Astrocyte of the cerebellum (primary cell): ENCODE data around the gene ZNF746.

Experiments used
- DNase-seq: peaks from one replicate; pipeline ENCODE4 v3.0.0-alpha.2; 2011; ENCODE audit warnings: low read depth
- H3K4me3 ChIP-seq: 2 replicates; pipeline ENCODE4 v1.5.1; 2011; ENCODE audit warnings: mild to moderate bottlenecking, low read depth, low read length, moderate library complexity
- CTCF ChIP-seq: IDR thresholded peaks from 2 replicates; pipeline ENCODE4 v1.5.1; 2012; ENCODE audit warnings: low read length, low read depth, moderate library complexity, mild to moderate bottlenecking; ENCODE audit errors: missing control alignments
- in situ Hi-C: cut with HindIII; loops from 2 replicates; pipeline ENCODE4 v1.10.0; 2017; ENCODE audit warnings: low sequenced_read_pairs

ZNF746 gene

DNA sequence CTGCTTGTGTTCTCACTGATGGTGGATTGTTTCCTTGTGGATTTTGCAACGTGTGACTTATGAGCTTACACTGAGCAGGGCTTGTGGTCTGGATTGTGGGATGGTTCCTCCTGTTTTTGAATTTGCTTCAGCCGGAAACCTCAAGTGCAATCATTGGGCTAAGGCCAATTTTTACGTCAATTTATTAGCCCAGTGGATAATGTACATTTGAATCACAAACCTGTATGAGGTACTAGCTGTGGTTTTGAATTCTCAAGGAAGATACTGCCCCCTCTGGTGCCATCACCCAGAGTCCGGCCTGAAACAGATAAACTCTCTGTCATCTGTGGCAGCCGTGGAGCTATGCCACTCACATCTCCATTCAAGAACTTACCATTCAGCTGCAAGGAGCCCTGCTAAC lies 29.4 kb downstream of the ZNF746 start:
- no peak for TF ChIP-seq CTCF
- in situ Hi-C loops, result no loop called here
- DNase-seq, result no peak

GRCh38 chr7:149467321-149467859 lies 30.2 kb downstream of the ZNF746 start:
- DNase-seq, result no peak
- no peak for TF ChIP-seq CTCF
- in situ Hi-C loops, result no loop called here
- no peak overlapping the region for H3K4me3 ChIP-seq

More for the DNA sequence above, 29.4 kb downstream of the ZNF746 start:
- H3K4me3 ChIP-seq, result no peak overlapping the region

DNA sequence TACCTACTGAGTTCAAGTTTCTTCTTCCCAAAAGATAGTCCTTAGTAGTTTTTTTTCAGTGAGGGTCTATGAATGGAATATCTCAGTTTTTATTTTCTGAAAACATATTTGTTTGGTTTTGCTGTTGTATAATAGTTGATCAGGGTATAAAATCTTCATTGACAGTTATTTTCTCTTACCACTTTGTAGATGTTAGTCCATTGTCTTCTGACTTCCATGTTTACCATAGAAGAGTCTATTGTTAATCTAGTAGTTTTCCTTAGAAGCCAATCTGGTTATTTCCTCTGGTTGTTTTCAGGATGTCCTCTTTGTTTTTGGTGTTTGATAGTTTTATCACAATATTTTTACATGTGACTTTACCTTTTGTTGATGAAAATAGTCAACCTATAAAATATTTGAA lies 31.2 kb downstream of the ZNF746 start:
- in situ Hi-C loops, result no loop called here
- no peak for TF ChIP-seq CTCF
- DNase-seq, result no peak
- H3K4me3 ChIP-seq, result no peak overlapping the region

DNA sequence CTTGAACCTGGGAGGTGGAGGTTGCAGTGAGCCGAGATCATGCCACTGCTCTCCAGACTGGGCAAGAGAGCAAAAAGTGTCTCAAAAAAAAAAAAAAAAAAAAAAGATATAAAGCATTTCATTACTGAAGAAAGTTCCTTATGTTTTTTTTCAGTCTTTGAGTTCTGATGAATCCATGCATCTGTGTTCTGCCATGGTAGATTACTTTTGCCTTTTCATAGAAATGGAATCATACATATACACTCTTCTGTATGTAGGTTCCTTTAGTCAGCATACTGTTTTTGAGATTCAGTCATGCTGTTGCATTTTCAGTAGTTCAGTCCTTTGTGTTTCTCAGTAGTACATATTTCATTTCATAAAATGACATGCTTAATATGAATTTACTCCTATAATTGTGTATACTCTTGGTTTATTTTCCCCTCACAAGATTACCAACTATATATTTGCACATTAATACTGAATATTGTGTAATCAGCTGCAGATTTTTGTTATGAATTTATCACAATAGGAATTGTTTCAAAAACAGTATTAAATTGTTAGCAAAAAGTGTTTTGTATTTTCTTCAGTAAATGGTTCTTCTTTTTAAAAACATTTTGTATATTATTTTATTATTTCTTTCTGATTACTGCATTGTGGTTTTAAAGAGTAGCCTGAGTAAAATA lies 34.0 kb downstream of the ZNF746 start:
- no peak for DNase-seq
- no peak overlapping the region for H3K4me3 ChIP-seq
- TF ChIP-seq CTCF, result no peak
- in situ Hi-C loops, result no loop called here

- no peak for DNase-seq
- H3K4me3 ChIP-seq, result no peak overlapping the region
- in situ Hi-C loops, result no loop called here
- TF ChIP-seq CTCF, result no peak
These were observed 35.5 kb downstream of the ZNF746 start for GRCh38 chr7:149462101-149462520.

DNA sequence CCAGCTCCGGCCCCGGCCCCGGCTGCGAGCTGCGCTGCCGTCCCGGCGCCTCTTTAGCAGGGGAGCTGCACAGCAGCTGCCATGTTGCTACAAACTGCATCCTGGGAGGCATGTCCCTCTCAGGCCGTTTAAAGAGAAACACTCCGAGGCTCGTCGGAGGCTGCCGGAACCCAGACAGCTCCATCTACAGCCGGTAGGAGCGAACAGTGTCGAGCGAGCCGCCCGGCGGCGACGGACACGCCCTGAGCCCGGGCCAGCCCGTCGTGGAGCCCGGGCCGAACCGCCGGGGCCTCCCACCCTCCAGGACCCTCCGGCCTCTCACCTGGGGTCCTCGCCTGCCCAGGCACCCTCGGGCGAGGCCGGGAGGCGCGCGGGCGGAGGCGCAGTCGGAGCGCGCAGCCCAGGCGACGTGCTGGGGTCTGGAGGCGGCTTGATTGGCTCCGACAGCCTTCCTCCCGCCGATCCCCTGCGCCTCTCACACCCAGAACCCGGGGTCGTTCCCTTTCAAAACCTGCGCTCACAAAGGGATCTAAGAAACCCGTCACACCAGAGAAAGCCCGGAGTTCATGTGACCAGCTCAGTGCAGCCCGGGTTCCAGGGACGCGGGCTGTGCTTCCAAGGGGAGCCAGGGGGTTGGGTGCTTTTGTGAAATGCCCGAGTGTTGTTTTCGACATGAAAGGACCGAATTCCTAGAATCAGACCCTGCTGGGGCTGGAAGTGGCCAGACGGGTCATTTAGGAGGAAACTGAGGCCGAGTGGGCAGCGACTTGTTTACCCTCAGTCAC lies 36.9 kb downstream of the ZNF746 start, which contains the start of gene ZNF777:
Gene ZNF777 (minus strand): TSS at position 570 of the 785 bp plus-strand sequence. CDS start 5,040 bp downstream, outside the sequence.
- peak; percentile 53 for TF ChIP-seq CTCF
- peak within 1 kb of the TSS; percentile 57 for H3K4me3 ChIP-seq
- peak; percentile 75 for DNase-seq
- in situ Hi-C loops, result no loop called here
